GM20431 (cell line): ENCODE measurements around the gene GSC.

Experiments used
- in situ Hi-C: fragments of 300-500 bp; cut with MseI, MboI; formaldehyde crosslinking; loops from one replicate; pipeline ENCODE4 v1.15.0; 2020; ENCODE audit warnings: low sequenced_read_pairs; ENCODE audit not compliant: unreplicated experiment

The GSC gene

DNA sequence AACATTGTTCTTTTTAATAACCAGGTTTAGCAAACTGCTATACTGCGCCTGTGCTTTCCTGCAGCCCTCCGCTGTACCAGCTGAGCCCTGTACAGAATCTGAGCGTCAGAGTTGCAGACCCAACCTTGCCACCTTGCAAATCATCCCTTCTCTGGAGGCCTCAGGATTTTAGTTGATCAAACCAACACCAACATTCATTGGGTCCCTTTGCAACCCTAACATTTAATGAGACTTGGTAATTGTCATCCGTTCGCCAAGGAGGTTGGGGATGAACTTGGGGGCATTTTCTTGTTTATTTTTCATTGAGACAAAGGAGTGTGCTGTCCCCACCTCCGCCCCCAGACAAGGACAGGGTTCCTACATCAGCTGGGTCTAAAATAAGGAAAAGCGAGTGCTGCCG is 2.6 kb upstream of the GSC start:
- in situ Hi-C loops = no loop called here

DNA sequence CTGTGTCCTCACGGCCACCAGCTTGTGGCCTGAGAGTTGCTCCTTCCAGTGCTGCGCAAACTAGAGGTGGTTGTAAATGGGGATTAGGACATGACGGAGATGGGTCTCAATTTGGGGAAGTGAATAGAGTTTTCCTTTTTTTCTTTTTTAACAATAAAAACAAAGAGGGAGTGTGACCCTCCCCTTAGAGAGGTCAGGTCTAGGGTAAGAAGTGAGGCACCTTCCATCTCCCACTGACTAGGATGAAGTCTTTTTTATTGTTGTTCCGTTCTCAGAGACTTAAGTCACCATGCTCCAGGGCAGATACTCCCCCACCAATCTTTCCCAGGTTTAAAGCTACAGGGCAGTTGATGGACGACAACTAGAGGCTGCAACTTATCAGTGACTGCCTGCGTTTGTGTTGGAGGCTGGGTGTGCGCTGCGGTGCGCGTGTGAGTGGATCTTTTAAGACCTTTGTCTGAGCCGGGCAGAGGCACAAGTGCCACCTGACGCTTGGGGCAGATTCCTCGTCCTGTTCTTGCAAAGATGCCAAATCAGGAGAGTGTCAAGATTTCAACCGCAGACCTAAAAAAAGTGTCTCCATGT is 2.1 kb upstream of the GSC start:
- in situ Hi-C loops = no loop called here

DNA sequence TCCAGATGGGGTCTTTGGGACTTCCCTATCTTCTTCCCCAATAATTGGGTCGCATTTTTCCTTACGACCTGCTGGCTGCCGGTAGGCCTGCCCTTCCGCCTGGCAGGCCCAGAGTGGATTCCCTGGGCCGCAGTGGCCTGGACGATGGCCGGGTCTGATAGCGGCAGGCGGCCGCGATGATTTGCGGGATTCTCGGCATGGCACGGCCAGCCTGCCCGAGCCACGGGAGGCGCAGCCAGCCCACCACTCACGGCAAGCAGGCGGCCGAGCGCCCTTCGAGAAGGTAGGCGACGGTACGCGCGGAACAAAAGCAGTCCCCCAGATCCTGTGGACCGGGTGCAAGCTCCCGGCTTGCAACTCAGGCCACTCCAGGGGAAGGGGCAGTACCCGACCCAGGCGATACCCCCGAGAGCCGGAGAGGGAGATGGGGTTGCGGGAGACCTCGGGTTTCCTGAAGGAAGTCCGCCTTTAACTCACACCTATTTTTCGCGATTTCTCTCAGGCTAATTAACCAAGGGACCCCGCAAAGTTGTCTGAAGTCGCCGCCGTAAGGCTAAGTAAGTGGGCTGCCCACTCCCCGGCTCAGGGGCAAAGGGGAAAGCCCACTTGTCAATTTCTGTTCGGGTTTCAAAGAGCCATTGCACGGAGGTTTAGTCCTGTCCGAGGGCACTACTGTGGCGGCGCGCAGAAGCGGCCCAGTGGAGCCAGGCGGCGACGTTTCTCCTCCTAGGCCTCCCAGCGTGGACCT is 1.4 kb upstream of the GSC start:
- in situ Hi-C loops = no loop called here

DNA sequence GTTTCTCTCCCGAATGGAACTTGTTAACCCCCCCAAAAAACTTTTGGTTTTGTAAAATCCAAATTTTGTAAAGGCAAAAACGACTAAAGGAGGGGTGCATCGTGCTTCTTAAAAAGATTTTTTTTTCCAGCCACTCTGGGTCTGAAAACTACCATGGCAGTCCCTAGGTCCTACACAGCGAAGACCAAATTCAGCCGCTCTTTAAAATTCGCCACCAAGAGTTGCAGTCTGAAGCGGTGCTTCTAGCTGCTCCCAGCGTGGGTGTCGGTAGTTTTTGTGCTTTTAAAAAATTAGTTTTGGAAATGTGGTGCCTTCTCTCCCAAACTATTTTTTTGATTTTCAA is 873 bp upstream of the GSC start:
- in situ Hi-C loops = no loop called here

DNA sequence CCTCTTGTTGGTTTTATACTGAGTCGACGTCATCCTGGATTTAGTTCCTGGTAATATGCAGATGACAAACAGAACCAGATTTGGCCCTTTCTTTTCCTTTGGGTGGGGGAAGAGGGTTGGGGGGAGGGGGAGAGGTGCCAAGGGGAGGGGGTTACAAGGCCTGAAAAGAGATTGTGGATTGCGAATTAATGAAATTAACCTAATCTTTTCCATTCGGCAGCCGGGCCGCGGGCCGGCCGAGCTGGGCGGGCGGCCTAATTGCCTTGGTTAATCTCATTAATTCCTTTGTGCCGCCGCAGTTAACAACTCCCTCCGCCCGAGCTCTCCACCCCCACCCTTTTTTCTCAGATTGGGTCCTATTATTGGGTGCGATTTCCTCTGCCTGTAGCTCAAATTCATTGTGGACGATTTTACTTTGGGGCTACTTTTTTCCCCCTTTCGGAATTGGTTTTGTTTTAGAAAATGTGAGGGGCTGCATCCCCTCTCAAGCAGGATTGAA is 387 bp upstream of the GSC start:
- in situ Hi-C loops = no loop called here

DNA sequence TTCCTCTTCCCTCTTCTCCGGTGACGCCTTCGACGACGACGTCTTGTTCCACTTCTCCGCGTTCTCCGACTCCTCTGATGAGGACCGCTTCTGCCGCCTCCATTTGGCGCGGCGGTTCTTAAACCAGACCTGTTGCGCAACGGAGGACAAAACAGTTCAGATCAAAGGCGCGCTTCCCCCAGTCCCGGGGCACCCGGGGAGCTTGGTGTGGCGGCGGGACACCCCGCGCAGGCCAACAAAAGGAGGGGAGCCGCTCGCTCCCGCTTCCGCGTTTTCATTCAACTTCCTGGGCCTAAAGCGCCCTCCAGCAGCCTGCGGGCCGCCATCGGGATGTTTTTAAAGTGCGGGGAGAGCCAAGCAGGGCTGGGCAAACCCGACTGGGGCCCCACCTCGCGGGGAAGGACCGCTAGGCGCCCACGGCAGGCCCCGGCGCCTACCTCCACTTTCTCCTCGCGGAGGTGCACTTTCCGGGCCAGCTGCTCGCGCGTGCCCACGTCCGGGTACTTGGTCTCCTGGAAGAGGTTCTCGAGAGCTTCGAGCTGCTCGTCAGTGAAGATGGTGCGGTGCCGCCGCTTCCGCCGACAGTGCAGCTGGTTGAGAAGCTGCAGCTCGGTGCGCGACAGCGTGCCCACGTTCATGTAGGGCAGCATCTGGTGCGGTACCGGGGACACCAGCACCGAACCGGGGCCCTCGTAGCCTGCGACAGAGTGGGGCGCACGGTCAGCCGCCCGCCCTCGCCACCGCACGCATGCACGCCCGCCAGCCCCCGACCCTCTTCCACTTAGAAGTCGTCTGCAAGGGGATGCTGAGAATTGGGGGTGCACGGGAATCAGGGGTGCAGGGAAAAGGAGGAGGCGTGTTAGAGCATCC is 1.2 kb downstream of the GSC start:
- in situ Hi-C loops = no loop called here

DNA sequence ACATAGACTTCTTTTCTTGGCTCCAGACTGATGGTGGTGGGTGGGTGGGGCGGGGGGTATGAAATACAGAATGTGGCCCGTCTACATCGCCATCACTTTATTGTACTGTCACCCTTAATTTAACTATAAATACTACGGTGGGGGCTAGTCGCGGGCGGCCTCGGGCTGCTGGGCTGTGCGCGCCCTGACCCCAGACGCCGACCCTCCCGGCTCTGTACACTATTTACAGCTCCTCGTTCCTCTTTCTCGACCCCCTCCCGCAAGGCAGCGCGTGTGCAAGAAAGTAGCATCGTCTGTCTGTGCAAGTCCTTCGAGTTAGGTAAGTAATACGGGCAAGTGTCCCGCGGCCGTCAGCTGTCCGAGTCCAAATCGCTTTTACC is 1.8 kb downstream of the GSC start:
- in situ Hi-C loops = no loop called here

DNA sequence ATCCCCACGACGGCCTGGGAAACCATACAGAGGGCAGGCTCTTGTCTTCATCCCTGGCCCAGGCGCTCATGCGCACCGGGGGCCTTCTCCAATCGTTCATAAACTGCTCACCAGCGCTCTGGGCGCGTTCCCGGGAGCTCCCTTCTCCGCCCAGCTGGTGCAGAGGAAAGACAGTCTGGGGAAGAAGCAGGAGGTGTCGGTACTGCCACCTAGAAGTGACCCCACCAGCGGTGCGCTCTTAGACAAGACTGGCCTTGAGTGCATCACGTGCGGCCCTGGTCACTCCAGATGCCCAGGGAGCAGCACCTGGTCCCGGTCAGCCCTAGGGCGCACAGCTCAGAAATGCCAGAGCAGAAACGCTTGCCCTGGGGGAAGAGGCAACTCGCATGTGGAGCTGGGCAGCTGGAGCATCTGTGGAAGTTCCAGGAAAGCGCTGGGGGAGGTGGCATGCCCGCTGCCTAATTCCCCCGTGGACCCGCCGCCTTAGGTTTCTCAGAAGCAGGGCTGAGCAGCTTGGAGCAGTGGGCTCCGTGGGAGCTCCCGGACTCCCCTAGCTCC is 2.5 kb downstream of the GSC start:
- in situ Hi-C loops = no loop called here

DNA sequence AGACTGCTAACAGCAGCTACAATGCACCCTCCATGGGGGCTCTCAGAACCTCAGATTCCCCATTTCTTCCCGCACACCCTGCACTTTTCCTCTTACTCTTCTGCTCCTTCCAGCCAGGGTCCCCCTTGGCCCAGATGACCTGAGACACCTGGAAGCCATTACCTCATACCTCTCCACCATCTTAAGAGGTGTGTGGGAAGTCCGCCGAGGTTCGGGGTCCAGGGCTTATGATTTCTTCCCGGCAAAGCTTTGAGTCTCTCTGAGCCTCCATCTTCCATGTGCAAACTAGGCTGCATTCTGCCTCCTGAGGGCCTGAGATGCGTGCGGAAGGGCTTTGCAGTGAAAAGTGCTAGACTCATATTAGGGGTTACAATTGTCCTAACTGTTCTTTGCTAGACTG is 5.3 kb downstream of the GSC start:
- in situ Hi-C loops = no loop called here

DNA sequence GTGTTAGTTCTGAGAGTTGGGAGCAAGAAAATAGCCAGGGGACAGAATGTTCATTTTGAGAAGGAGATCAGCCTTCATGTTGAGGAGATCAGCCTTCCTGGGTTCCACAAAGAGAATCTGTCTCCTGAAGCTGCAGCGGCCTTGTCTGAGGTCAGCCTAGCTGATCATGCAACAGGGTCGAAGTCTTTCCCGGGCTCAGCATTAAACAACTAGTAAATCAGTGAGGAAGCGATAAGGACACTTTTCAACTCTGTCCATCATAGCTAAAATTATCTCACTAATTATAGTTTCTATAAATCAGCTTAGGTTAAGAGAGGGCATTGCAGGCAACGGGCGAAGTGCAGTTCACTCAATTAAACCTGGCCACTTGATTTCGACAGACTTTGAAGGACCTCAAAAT is 7.5 kb downstream of the GSC start:
- in situ Hi-C loops = no loop called here

DNA sequence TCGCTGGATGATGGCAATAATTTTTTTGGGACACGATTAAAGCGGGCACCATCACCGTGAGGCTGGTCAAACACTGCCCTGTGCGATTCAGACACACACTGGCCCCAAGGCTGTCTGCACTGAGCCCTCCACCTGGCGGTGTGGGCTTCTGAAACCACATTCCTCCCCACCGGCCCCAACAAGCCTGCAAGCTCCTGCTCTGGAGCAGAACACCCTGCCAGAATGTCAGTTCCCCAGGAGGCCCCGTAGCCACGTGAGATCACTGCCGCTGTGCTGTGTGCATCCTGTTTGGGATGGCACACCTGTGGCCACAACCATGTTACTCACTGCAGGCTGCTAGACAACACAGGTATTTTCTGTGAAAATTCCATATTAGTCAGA is 7.9 kb downstream of the GSC start:
- in situ Hi-C loops = no loop called here

DNA sequence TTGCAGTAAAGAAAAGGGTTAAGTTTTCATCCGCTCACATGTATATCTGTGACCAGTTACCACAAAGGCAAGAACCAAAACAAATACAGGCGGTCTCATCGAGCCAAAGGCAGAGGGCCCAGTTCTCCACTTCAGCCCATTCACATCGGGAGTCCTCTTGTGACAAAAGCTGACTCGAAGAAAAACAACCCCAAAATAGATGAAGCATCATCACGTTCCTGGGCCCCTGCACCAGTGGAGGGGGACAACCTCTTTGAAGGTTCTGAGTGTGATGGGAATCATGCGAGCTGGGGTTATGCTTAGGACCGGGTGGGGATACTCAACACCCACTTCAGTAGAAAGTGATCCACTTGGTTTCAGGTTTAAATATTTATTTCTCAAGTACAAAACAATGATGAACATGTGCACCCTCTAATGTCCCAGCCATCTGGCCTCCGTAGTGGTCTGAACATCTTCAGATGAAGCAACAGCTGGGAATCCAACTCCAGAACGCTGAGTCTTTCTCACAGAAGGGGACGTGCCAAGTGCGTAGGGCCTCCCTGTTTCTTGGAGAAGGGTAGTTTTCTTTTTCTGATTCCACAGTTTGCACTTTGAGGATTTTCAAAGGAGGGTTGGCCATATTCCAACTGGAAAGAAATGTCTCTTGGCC is 8.4 kb downstream of the GSC start:
- in situ Hi-C loops = no loop called here

DNA sequence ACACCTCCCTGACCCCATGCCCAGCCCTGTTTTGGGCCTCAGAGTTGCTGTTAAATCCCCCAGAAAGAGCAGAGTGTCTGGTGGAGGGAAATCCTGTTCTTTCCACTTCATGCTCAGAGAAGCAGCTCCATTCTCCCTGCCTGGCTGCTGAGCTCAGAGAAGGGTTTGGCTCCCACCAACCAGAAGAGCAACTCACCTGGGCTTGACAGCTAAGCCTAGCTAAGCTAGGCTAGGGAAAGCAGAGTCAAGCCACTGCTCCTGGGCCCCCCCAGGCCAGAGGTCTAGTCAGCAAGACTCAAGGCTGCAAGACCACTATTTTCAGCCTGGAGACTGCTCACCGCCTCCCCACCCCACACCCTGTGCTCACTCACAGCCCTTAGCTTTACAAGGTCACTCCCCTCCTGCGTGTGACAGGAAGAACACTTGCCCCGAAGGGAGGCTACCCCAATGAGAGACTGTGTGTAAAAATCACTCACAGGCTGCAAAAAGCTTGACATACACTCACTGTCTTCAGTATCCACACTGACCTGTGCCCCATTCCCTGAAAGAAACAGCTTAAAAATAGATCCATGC is 13.5 kb downstream of the GSC start:
- in situ Hi-C loops = no loop called here

DNA sequence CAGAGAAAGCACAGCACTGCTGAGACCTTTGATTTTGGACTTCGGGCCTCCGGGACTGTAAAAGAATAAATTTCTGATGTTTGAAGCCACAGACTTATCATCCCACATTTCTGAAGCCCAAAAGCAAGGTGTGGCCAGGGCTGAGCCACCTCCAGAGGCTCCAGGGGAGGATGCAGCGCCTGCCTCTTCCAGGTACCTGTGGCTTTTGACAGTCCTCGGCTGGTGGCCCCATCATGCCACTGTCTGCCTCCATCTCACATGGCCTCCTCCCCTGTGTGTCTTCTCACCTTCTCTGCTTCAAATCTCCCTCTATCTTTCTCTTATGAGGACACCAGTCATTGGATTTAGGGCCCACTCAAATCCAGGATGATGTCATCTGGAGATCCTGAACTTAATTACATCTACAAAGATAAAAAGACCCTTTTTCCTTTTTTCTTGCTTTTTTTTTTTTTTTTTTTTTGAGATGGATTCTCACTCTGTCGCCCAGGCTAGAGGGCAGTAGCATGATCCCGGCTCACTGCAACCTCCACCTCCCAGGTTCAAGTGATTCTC is 15.4 kb downstream of the GSC start:
- in situ Hi-C loops = no loop called here

DNA sequence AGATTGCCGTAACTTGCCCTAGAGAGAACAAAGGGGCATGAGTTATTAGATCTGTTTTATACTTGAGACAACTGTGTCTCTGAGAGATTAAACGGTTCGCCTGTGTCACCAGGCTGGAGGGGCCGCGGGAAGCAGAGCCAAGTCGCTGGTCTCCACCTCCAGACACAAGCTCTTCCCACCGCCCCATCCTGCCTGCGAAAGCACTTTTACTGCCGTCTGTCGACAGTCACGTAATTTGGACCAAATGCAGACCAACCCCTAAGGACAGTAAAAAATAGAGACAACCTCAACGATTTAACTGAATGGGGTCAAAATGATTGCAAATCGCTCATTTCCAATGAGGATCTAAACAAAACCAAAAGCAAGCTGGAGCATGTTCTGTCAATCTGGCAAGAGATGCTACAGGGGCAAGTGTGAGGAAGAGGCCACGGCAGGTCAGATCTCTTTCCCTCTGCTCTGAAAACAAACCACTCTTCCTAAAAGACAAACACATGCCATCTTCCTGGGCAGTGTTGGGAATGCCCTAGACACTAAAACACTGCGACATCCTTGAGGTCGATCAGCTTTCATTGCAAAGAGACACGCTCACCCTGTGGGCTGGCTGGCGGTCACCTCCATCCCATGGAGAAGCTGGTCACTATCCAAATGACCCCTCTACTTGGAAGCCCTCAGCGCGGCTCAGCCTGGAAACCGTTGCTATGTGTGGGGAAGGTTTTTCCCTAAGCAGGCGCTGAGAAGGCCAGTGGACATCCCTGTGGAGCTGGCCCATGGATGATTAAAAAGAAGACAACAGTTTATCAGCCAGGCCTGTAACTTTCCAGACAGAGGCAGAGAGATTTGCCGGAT is 17.1 kb downstream of the GSC start:
- in situ Hi-C loops = no loop called here

DNA sequence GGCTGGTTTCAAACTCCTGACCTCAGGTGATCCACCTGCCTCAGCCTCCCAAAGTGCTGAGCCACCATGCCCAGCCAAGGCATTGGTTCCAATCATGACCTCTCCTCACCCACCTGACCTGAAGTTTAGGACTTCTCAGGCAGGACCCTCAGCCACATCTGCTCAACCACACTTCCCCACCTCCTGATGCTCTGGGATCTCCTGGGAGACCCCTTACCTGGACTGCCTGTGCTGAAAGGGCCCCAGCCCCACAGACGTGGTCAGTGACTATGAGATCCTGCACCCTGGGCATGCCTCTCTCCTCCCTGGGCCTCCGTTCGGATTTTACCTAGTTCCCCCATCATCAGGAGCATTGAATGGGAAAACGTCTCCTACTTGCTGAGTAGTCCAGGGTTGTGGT is 18.0 kb downstream of the GSC start:
- in situ Hi-C loops = no loop called here

DNA sequence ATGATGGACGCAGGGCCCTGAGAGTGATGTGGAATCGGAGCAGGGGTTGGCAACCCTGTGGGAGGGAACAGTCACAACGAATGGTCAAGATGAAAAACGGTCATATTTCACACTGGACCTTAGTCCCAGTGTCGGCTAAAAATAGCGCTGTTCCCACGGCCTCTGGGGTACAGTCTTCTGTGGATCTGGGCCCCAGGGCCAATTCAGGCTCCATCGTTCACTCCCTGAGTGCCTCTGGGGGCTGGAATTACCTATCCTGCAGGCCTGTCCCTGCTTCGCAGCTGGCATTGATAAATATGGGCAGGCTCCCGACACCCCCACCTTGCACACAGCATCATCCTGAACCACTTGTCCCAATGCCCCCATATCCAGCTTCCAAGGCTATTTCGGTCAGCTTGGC is 18.6 kb downstream of the GSC start:
- in situ Hi-C loops = no loop called here

DNA sequence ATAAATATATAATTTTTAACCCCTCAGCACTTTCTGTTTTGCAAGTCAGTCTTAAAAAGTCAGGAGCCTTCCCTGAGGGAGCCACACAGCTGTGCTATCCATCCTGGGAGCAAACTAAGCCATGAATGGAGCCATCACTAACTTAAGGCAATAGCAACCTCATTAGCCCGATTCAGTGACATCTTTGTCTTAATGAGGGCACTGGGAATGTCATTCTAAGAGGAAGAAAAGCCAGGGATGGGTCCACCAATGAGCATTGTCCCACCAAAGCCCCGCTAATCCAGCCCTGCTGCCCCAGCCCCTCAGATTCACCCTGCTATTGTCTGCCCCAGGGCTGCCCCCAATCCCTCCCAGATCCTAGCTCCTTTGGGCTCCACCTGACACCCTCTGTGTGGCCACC is 19.5 kb downstream of the GSC start:
- in situ Hi-C loops = no loop called here
